HUES48 (cell line): Measurements from ENCODE around the gene CCDC116.

Source experiments
- H3K27ac ChIP-seq: one replicate; pipeline ENCODE4 v1.7.0; 2013; ENCODE audit warnings: low read depth, low read length, inconsistent platforms
- H3K27me3 ChIP-seq: 2 replicates; pipeline ENCODE4 v1.6.1; 2013; ENCODE audit warnings: mild to moderate bottlenecking, low read length; ENCODE audit not compliant: control insufficient read depth, insufficient read depth
- H3K36me3 ChIP-seq: 2 replicates; pipeline ENCODE4 v1.6.1; 2013; ENCODE audit warnings: low read length; ENCODE audit not compliant: control insufficient read depth, insufficient read depth
- H3K4me1 ChIP-seq: 2 replicates; pipeline ENCODE4 v1.6.1; 2013; ENCODE audit warnings: mild to moderate bottlenecking, low read length; ENCODE audit not compliant: control insufficient read depth, insufficient read depth
- H3K4me3 ChIP-seq: 2 replicates; pipeline ENCODE4 v1.5.1; 2013; ENCODE audit warnings: mild to moderate bottlenecking, low read depth, low read length
- H3K9ac ChIP-seq: 2 replicates; pipeline ENCODE4 v1.6.1; 2013; ENCODE audit warnings: mild to moderate bottlenecking, low read depth, low read length, moderate library complexity
- H3K9me3 ChIP-seq: 2 replicates; pipeline ENCODE4 v1.6.1; 2013; ENCODE audit warnings: low read length; ENCODE audit not compliant: control insufficient read depth, insufficient read depth

The CCDC116 gene

GRCh38 chr22:21626073-21626734, 6.4 kb upstream of the CCDC116 start:
- Histone ChIP-seq H3K4me3 (no peak overlapping the region), H3K36me3 (peaks cover 31% of the 10 kb centered on the region), H3K4me1 (no peaks in the 10 kb centered on the region), H3K9me3 (no peaks in the 10 kb centered on the region), H3K27me3 (no peaks in the 10 kb centered on the region), H3K27ac (no peak overlapping the region), H3K9ac (no peak overlapping the region)

DNA sequence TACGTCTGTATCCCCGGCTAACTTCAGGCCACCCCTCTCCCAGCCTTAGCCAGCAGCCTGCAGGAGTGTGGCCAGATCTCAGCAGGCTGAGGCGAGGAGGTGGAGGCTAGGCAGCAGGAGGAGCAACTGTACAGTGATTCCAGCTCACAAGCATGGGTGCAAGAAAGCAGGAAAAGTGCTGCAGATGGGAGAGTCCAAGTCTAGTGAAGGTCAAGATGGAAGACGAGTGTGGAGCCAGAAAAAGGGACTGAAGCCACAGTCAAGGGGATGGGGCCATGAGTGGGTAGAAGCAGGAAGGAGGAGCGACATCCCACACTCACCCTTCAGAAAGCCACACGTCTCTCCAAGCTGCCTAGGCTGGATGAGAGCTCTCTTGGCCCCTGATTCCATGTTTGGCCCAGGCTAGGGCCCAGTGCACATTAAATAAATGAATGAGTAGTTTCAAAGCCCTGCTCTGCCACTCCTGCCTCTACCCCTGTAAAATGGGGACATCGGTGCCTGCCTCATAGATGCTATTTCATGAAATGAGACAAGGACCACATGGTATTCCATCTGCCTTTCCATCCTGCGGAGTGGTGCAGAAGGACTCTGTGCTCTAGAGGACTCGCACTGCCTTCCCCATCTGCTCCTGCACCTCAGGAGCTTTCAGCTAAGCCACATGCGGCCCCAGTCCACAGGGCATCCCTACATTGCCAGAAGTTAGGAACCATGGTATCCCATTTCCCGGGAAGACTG, 5.7 kb upstream of the CCDC116 start:
- Histone ChIP-seq H3K4me3 (no peak overlapping the region), H3K27ac (no peak overlapping the region), H3K4me1 (no peaks in the 10 kb centered on the region), H3K36me3 (peaks cover 28% of the 10 kb centered on the region), H3K27me3 (no peaks in the 10 kb centered on the region), H3K9me3 (no peaks in the 10 kb centered on the region), H3K9ac (no peak overlapping the region)

DNA sequence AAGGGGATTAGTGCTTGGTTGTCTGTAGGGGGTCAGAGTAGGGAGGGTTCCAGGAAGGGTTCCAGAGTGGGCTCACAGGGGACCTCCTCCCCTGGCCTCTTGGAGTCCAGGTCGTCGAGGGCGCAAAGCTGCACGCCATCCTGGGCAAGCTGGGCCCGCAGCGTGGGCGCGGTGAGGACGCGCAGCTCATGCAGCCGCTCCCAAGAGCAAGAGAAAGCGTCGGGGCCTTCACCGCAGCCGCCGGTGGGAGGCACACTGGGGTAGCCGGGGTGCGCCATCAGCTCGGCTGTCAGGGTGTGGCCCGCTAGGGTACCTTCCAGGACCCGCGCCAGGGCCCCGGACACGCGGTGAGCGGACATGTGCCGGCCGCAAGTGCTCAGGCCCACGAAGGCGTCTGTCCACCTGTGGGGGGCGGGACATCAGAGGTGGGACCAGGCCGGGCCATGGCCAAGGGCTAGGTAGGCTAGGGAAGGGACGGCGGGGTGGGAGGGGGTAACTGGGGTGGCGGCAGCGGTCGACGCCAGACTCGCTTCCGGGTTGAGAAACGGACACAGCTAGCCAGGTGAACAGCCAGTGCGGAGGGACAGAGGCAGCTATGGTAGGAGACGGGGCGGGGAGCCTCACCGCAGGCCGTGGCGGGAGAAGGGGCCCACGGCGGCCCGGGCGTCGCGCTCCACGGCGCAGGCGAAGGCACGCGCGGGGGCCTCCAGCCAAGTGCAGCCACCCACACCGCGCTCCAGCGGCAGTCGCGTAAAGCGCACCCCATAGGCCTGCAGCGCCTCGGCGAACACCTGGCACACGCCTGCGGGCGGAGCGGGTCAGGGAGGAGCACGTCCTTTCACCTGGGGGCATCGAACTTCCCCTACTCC, 3.9 kb upstream of the CCDC116 start:
- Histone ChIP-seq H3K27me3 (no peaks in the 10 kb centered on the region), H3K9me3 (no peaks in the 10 kb centered on the region), H3K9ac (peak overlapping the region; percentile 93; the same call in 1 of the 2 replicates), H3K4me1 (no peaks in the 10 kb centered on the region), H3K36me3 (peaks cover 11% of the 10 kb centered on the region), H3K27ac (no peak overlapping the region), H3K4me3 (peak overlapping the region; percentile 93)

DNA sequence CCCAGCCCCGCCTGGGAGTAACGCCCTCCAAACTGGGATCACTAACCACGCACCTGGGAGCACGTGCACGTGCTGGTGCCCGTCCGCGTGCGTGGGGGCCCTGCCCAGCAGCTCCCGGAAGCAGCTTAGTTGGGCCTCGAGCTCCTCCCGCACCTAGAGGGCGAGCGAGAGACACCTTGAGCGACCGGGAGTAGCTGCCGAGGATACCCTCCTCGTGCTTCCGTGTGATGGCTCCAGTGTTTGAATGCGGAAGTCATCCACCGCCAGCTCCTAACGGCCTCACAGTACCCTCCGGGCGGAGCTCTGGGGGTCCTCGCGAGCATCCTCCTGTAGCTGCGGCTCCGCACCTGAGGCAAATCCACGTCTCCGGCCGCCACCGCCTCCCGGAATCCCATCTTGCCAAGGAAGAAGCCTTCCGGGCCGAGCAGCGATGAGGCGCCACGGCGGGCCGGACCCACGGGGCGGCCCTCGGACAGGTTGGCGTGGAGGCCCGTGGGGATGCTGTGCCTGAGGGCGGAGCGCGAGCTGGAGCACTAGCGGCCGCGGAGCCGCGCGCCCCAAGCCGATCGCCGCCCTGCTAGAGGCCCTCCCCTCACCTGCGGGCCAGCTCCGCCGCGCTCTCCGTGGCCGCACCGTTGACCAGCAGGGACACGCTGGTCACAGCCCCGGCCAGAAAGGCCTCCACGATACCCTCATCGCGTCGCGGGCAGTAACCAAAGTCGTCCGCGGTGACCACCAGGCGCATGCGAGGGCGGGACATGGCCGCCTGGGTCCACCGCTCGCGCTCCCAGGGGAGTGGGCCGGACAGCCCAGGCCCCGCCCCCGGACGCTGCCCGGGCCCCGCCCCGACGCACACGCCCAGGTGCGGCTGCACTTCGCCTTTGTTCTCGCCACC, 3.1 kb upstream of the CCDC116 start, which contains the start of gene YDJC:
YDJC (minus strand) TSS at position 768 of the 895 bp plus-strand sequence; CDS start at position 760, 8 bp downstream.
- no peaks in the 10 kb centered on the region for H3K4me1 ChIP-seq
- peak within 1 kb of the TSS; percentile 93 for H3K9ac ChIP-seq
- H3K27ac ChIP-seq: peak within 1 kb of the TSS; percentile 80
- no peaks in the 10 kb centered on the region for H3K9me3 ChIP-seq
- H3K27me3 ChIP-seq: no peaks in the 10 kb centered on the region
- H3K36me3 ChIP-seq: peaks cover 11% of the 10 kb centered on the region; the same call in 1 of the 2 replicates
- peak within 1 kb of the TSS; percentile 93 for H3K4me3 ChIP-seq

- H3K9ac ChIP-seq: no peak overlapping the region
- H3K27me3 ChIP-seq: no peaks in the 10 kb centered on the region
- H3K9me3 ChIP-seq: no peaks in the 10 kb centered on the region
- H3K4me1 ChIP-seq: no peaks in the 10 kb centered on the region
- peaks cover 11% of the 10 kb centered on the region; the same call in 1 of the 2 replicates for H3K36me3 ChIP-seq
- no peak overlapping the region for H3K27ac ChIP-seq
- no peak overlapping the region for H3K4me3 ChIP-seq
Measured at GRCh38 chr22:21631025-21631424, 1.5 kb upstream of the CCDC116 start.

- H3K27ac ChIP-seq: no peak overlapping the region
- H3K4me3 ChIP-seq: no peak overlapping the region
- H3K4me1 ChIP-seq: no peaks in the 10 kb centered on the region
- H3K36me3 ChIP-seq: peaks cover 7% of the 10 kb centered on the region; the same call in 1 of the 2 replicates
- H3K9me3 ChIP-seq: no peaks in the 10 kb centered on the region
- H3K27me3 ChIP-seq: no peaks in the 10 kb centered on the region
- H3K9ac ChIP-seq: no peak overlapping the region
Measured at GRCh38 chr22:21632931-21633330, 371 bp downstream of the CCDC116 start.

- Histone ChIP-seq H3K27ac (no peak overlapping the region), H3K4me3 (no peak overlapping the region), H3K36me3 (peaks cover 1% of the 10 kb centered on the region; the same call in 1 of the 2 replicates), H3K9ac (no peak overlapping the region), H3K4me1 (no peaks in the 10 kb centered on the region), H3K9me3 (no peaks in the 10 kb centered on the region), H3K27me3 (no peaks in the 10 kb centered on the region)
Measured at GRCh38 chr22:21633481-21633880, 921 bp downstream of the CCDC116 start.

DNA sequence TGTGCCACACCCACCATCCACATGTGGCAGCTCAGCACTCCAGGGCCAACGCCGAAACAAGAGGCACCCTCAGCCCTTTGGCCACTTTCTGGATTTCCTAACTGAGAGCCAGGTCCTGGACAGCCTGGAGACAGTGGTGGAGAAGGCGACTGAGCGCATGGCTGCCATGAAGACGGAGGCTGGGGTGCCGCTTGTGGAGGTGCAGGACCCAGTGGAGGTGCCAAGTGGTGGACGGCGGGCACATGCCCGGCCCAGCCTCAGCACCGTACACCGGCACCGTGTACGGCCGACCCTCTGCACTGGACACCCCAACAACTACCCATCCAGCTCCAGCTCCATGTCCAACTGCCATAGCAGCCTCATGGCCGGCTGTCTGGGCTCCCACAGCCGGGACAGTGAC, 1.5 kb downstream of the CCDC116 start:
- H3K27ac ChIP-seq: no peak overlapping the region
- H3K4me3 ChIP-seq: no peak overlapping the region
- no peaks in the 10 kb centered on the region for H3K9me3 ChIP-seq
- no peaks in the 10 kb centered on the region for H3K27me3 ChIP-seq
- no peak overlapping the region for H3K9ac ChIP-seq
- H3K36me3 ChIP-seq: no peaks in the 10 kb centered on the region
- no peaks in the 10 kb centered on the region for H3K4me1 ChIP-seq

DNA sequence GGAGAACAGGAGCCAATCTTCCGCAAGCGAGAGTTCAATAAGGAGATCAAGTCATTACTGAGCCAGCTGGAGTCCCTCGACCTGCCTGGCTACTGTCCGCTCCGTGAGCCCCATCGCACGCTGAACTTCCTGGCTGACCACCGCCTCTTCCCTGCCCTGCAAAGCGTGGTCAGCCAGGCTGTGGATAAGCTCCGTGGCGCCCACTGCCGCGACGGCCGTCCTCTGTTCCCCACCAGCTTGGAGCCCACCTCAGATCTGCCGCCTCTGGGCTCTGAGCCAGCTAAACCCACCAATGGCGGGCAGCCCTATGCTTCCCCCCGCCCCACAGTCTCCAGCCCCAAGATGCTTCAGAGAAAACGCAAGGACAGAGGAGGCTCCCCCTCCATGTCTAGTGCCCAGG, 2.3 kb downstream of the CCDC116 start:
- no peak overlapping the region for H3K9ac ChIP-seq
- H3K27me3 ChIP-seq: no peaks in the 10 kb centered on the region
- H3K9me3 ChIP-seq: no peaks in the 10 kb centered on the region
- H3K27ac ChIP-seq: no peak overlapping the region
- no peak overlapping the region for H3K4me3 ChIP-seq
- no peaks in the 10 kb centered on the region for H3K36me3 ChIP-seq
- no peaks in the 10 kb centered on the region for H3K4me1 ChIP-seq
